Breast epithelium (tissue), 3 donors: ENCODE results near the gene PHACTR1.

ENCODE experiments used
- CTCF ChIP-seq, 3 donors: fragments of 450-650 bp; IDR thresholded peaks; one replicate each; pipeline ENCODE4 v1.5.1; 2016 to 2017; ENCODE audit warnings: antibody characterized with exemption in 3 of 3, mild to moderate bottlenecking in 3 of 3, moderate library complexity in 3 of 3
- POLR2A ChIP-seq: fragments of 450-650 bp; IDR thresholded peaks from one replicate; pipeline ENCODE4 v1.6.1; 2016; ENCODE audit warnings: antibody characterized with exemption, mild to moderate bottlenecking, moderate library complexity

GRCh38 chr6:13274707-13275434 lies 558.3 kb downstream of the PHACTR1 start:
- no peak for TF ChIP-seq CTCF (IDR thresholded peaks at IDR 0.05)
- TF ChIP-seq POLR2A: no peak
